ENCODE results near the gene BCLAF1. TPM values are rescaled to one million over a fixed set of nuclear protein-coding genes. Genes with fewer than 3 reads are reported as not detected.
"Not testable (repeated sequence)": the region's sequence is repeated elsewhere in the genome, so short reads cannot be mapped to it uniquely, and the experiment has no call there.

The BCLAF1 gene
- total RNA-seq, 2 donors from 2014 or later: 83.0 to 136 TPM

DNA sequence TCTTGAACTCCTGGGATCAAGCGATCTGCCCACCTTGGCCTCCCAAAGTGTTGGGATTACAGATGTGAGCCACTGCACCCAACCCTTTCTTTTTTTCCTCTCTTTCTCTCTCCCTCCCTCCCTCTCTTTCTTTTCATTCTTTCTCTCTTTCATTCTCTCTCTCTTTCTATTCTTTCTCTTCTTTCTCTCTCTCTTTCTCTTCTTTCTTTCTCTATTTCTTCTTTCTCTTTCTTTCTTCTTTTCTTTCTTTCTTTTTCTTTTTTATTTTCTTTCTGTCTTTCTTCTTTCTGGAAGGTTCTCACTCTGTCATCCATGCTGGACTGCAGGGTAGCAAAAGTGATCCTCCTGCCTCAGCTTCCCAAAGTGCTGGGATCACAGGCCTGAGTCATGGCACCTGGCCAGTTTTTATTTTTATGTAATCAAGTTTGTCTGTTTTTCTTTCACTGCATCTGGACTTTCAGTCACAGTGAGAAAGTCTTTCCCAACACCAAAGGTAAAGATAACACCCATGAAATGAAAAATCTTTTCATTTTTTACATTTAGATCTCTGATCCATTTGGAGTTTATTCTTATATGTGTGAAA is 20.2 kb upstream of the BCLAF1 start:
- Histone ChIP-seq H3K4me3 (no peak overlapping the region), H3K36me3 (no peaks in the 10 kb centered on the region), H3K9me3 (no peaks in the 10 kb centered on the region), H3K27me3 (replicated peaks; ENCODE audit: insufficient read depth) (no peaks in the 10 kb centered on the region), H3K4me1 (replicated peaks) (no peaks in the 10 kb centered on the region), H3K27ac (no peak overlapping the region)
- DNase-seq (ENCODE audit: low spot score): no peak
- no peak for TF ChIP-seq POLR2A (IDR thresholded peaks at IDR 0.05)
- intact Hi-C loops (cut with DNase I): loop anchor here (10.0 kb wide), 2 partner anchors 65 to 775 kb away; no protein-coding TSS in a partner anchor
- 96% methylated on average over 1 of the region's 1 CpG for WGBS

DNA sequence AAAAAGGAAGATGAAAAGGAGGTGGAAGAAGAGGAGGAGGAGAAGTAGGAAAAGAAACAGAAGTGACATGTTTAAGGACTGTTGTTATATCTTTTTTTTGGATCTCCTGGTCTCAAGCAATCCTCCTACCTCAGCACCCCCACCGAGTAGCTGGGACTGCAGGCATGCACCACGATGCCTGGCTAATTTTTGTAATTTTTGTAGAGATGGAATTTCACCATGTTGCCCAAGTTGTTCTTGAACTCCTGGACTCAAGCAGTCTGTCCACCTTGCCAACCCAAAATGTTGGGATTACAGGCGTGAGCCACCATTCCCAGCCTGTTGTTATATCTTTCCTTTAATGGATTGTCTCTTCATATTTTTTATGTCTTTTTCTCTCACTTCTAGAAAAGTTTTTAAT is 19.5 kb upstream of the BCLAF1 start:
- TF ChIP-seq, protein P1, sequence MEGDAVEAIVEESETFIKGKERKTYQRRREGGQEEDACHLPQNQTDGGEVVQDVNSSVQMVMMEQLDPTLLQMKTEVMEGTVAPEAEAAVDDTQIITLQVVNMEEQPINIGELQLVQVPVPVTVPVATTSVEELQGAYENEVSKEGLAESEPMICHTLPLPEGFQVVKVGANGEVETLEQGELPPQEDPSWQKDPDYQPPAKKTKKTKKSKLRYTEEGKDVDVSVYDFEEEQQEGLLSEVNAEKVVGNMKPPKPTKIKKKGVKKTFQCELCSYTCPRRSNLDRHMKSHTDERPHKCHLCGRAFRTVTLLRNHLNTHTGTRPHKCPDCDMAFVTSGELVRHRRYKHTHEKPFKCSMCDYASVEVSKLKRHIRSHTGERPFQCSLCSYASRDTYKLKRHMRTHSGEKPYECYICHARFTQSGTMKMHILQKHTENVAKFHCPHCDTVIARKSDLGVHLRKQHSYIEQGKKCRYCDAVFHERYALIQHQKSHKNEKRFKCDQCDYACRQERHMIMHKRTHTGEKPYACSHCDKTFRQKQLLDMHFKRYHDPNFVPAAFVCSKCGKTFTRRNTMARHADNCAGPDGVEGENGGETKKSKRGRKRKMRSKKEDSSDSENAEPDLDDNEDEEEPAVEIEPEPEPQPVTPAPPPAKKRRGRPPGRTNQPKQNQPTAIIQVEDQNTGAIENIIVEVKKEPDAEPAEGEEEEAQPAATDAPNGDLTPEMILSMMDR (IDR thresholded peaks at IDR 0.05): no peak
- no peak for TF ChIP-seq POLR2A (IDR thresholded peaks at IDR 0.05)

DNA sequence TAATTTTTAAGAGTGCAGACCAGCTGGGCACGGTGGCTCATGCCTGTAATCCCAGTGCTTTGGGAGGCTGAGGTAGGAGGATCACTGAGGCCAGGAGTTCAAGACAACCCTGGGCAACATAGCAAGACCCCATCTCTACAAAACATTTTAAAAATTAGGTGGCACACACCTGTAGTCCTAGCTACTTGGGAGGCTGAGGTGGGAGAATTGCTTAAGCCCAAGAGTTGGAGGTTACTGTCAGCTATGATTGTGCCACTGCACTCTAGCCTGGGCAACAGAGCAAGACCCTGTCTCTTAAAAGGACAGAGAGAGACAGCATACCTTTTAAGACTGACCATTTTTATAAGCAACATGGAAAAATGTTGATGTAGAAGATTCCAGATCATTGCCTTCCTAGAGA is 18.8 kb upstream of the BCLAF1 start:
- H3K27ac ChIP-seq; intact Hi-C loops (cut with DNase I); DNase-seq (ENCODE audit: low spot score); H3K36me3 ChIP-seq; H3K27me3 ChIP-seq (replicated peaks; ENCODE audit: insufficient read depth); H3K4me1 ChIP-seq (replicated peaks); H3K4me3 ChIP-seq; H3K9me3 ChIP-seq: not testable (repeated sequence)
- WGBS: 95% methylated on average over 1 of the region's 1 CpG

More for the DNA sequence above, 19.5 kb upstream of the BCLAF1 start:
- DNase-seq (ENCODE audit: low spot score): no peak
- Histone ChIP-seq H3K27ac (no peak overlapping the region), H3K9me3 (no peaks in the 10 kb centered on the region), H3K27me3 (replicated peaks; ENCODE audit: insufficient read depth) (no peaks in the 10 kb centered on the region), H3K4me1 (replicated peaks) (no peaks in the 10 kb centered on the region), H3K4me3 (no peak overlapping the region), H3K36me3 (no peaks in the 10 kb centered on the region)
- WGBS: 91% methylated on average over 3 of the region's 3 CpGs
- intact Hi-C loops (cut with DNase I): no loop called here

DNA sequence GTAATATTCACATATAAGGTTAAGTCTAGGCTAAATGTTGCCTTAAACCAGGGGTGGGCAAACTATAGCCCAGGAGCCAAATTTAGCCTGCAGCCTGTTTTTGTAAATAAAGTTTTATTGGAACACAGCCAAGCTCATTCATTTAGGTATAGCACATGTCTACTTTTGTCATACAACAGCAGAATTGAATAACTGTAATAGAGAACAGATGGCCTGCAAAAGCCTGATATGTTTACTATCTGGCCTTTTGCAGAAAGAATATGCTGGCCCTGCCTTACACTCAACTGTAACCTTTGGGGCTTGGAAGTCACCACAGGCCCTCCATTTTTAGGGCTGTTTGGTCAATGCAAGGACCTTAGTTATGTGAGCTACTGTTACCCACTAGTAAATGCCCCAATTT is 17.7 kb upstream of the BCLAF1 start:
- Histone ChIP-seq H3K9me3 (no peaks in the 10 kb centered on the region), H3K4me3 (no peak overlapping the region), H3K27ac (no peak overlapping the region), H3K27me3 (replicated peaks; ENCODE audit: insufficient read depth) (no peaks in the 10 kb centered on the region), H3K36me3 (no peaks in the 10 kb centered on the region), H3K4me1 (replicated peaks) (no peaks in the 10 kb centered on the region)
- DNase-seq (ENCODE audit: low spot score): no peak
- TF ChIP-seq, protein P1 (IDR thresholded peaks at IDR 0.05): no peak
- TF ChIP-seq POLR2AphosphoS5 (IDR thresholded peaks at IDR 0.05): no peak
- TF ChIP-seq POLR2A (IDR thresholded peaks at IDR 0.05): no peak
- intact Hi-C loops (cut with DNase I): no loop called here

DNA sequence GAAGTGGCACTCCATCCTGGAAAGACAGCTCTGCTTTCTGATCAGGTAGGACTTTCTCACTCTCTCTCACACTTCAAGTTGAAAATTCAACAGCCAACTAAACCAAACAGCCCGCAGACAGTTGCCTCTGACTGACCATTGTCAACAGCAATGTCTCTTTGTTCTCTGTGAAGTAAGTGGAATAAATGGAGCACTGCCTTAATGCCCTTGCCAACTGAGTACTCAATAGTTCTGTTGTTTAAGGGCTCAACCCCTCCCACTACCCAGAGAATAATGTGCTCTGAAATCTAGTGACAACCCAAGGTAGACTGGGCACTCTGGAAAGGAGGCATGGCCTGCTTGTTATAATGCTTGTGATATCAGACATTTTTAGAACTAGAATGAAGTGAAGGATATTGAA is 16.8 kb upstream of the BCLAF1 start:
- no peak for DNase-seq (ENCODE audit: low spot score)
- Histone ChIP-seq H3K4me3 (no peak overlapping the region), H3K27me3 (replicated peaks; ENCODE audit: insufficient read depth) (no peaks in the 10 kb centered on the region), H3K36me3 (no peaks in the 10 kb centered on the region), H3K9me3 (no peaks in the 10 kb centered on the region), H3K4me1 (replicated peaks) (no peaks in the 10 kb centered on the region), H3K27ac (no peak overlapping the region)
- TF ChIP-seq POLR2A (IDR thresholded peaks at IDR 0.05) (no peak), POLR2AphosphoS5 (IDR thresholded peaks at IDR 0.05) (no peak)
- TF ChIP-seq, protein P1 (IDR thresholded peaks at IDR 0.05): no peak
- 61% methylated on average over 1 of the region's 1 CpG for WGBS
- intact Hi-C loops (cut with DNase I): no loop called here

DNA sequence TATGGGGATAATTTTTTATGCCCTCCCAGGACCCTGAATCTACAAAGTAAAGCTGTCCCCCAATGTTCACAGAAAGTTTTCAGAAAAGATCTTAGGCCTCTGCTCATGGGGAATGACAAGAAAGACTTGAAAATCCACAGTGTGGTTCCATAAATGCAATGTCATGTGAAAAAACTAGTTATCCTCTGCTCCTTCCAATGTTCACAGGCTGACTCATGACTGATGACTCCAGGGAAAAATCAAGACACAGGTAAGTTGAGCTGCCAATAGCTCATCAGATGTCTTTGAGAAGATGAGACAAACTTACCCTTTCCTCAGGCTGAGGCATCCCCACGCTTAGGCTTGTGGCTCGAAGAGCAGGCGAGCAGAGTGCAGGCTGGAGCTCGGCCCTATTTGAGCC is 14.8 kb upstream of the BCLAF1 start:
- no peak overlapping the region for H3K27ac ChIP-seq

More for the DNA sequence above, 14.8 kb upstream of the BCLAF1 start:
- Histone ChIP-seq H3K4me3 (no peak overlapping the region), H3K27me3 (replicated peaks; ENCODE audit: insufficient read depth) (no peaks in the 10 kb centered on the region), H3K36me3 (no peaks in the 10 kb centered on the region), H3K9me3 (no peaks in the 10 kb centered on the region), H3K4me1 (replicated peaks) (no peaks in the 10 kb centered on the region)
- no peak for DNase-seq (ENCODE audit: low spot score)
- intact Hi-C loops (cut with DNase I): no loop called here
- TF ChIP-seq POLR2A (IDR thresholded peaks at IDR 0.05) (no peak), POLR2AphosphoS5 (IDR thresholded peaks at IDR 0.05) (no peak)
- TF ChIP-seq, protein P1 (IDR thresholded peaks at IDR 0.05): no peak
- 96% methylated on average over 4 of the region's 4 CpGs for WGBS
